Measurements from ENCODE around the gene ISG20L2. TPM values are rescaled to one million over a fixed set of nuclear protein-coding genes. Genes with fewer than 3 reads are reported as not detected.
A peak's percentile ranks its signal among the peaks of the same experiment; 100 is the strongest.

The ISG20L2 gene
- total and polyA plus RNA-seq, 12 donors, result 5.7 to 17.5 (median 13.3) TPM

DNA sequence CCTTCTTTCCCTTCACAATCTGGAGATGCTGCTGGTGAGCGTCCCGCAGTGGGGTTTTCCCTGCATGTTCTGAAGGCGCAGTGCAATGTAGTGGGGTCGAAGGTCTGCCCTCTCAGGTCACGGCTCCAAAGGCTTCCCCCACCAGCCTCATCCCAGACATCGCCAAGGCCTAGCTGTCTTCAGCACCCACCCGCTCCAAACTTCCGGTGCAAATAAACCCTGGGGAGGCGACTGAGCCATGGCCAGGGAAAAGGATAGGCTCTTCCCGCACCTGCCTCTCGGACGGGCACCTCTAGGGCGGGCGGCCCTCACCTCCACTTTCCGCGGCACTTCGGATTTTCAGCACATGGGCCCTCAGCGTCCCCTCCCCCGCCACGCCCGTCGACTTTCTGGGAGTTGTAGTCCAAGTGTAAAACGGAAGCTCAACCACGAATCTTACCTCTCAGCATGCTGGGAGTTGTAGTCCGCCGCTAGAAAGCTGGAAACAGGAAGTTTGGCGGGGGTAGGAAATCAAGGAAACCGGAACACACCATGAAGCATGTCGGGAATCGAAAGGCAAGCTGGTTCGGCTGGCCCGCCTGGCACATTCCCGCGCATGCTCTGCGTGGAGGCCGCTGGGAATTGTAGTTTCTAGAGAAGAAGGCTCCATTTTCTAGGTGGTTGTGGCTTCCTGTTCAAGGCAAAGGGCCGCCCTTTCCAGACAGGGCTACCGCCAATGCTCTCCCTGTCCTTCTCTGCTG is 12.3 kb upstream of the ISG20L2 start, which contains the start of gene MRPL24:
MRPL24 (minus strand) TSS at position 348 of the 740 bp plus-strand sequence. CDS start 2,384 bp downstream, outside the sequence.
- intact Hi-C loops (cut with DNase I), result loop anchor here in 3 of 10 donors (1.0 to 10.0 kb wide), 3 partner anchors 15 to 236 kb away; partner anchors contain the start of genes PRCC (in 2 of the 3) and MEF2D (in 1 of the 3)
- 0% methylated on average over 38 of the region's 38 CpGs for WGBS, 2 donors
- ATAC-seq, result peak; percentile 89 to 97 (median 94)

DNA sequence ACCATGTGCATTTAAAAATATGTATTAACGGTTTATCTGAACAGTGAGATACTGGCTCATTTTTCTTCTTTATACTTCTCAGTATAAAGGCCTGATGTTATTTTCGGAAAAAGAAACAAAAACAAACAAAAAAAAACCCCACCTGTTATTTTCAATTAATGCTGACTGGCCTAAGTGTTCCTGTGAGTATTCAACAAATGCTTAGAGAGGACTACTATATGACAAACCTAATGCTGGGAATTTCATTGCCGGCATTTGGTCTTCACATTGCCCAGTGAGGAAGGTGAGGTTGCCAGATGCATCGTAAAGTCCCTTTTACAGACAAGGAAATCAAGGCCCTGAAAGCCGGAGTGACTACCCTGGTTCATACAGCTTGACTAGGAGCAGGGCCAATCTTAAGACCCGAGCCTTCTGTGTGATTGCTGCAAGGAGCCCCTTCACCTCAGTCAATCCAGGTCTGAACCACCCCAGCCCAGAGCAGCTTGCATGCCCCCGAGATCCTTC is 11.7 kb upstream of the ISG20L2 start:
- TF ChIP-seq, protein P1, sequence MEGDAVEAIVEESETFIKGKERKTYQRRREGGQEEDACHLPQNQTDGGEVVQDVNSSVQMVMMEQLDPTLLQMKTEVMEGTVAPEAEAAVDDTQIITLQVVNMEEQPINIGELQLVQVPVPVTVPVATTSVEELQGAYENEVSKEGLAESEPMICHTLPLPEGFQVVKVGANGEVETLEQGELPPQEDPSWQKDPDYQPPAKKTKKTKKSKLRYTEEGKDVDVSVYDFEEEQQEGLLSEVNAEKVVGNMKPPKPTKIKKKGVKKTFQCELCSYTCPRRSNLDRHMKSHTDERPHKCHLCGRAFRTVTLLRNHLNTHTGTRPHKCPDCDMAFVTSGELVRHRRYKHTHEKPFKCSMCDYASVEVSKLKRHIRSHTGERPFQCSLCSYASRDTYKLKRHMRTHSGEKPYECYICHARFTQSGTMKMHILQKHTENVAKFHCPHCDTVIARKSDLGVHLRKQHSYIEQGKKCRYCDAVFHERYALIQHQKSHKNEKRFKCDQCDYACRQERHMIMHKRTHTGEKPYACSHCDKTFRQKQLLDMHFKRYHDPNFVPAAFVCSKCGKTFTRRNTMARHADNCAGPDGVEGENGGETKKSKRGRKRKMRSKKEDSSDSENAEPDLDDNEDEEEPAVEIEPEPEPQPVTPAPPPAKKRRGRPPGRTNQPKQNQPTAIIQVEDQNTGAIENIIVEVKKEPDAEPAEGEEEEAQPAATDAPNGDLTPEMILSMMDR (IDR thresholded peaks at IDR 0.05), result no peak
- WGBS, 2 donors, result 25 to 28% methylated on average over 7 of the region's 7 CpGs
- Histone ChIP-seq H3K36me3 (peaks cover 0 to 70% (median 41%) of the 10 kb centered on the region in 9 donors), H3K4me3 (peak overlapping the region; percentile 33 to 87 (median 74)), H3K27ac (peak overlapping the region in 9 of 10 donors; percentile 13 to 96 (median 89)), H3K9me3 (no peaks in the 10 kb centered on the region), H3K4me1 (peaks cover 2 to 44% (median 22%) of the 10 kb centered on the region in 9 donors), H3K27me3 (no peaks in the 10 kb centered on the region)
- intact Hi-C loops (cut with DNase I), result loop anchor here in 1 of 10 donors (10.0 kb wide), 1 partner anchor 235 kb away; the partner anchor contains the start of gene MEF2D
- ATAC-seq, result peak in 4 of 8 donors; percentile 5 to 10 (median 8)
- no peak for DNase-seq

More for the DNA sequence above, 12.3 kb upstream of the ISG20L2 start, which contains the start of gene MRPL24:
- H3K9me3 ChIP-seq, result no peaks in the 10 kb centered on the region
- peak within 1 kb of the TSS; percentile 33 to 87 (median 74) for H3K4me3 ChIP-seq
- H3K4me1 ChIP-seq, result peaks cover 4 to 50% (median 28%) of the 10 kb centered on the region in 9 donors
- no peaks in the 10 kb centered on the region for H3K27me3 ChIP-seq
- TF ChIP-seq, protein P1 (IDR thresholded peaks at IDR 0.05), result no peak
- H3K36me3 ChIP-seq, result peaks cover 0 to 65% (median 40%) of the 10 kb centered on the region in 9 donors
- DNase-seq, result peak; percentile 96 to 99
- H3K27ac ChIP-seq, result peak within 1 kb of the TSS; percentile 59 to 96 (median 88)

DNA sequence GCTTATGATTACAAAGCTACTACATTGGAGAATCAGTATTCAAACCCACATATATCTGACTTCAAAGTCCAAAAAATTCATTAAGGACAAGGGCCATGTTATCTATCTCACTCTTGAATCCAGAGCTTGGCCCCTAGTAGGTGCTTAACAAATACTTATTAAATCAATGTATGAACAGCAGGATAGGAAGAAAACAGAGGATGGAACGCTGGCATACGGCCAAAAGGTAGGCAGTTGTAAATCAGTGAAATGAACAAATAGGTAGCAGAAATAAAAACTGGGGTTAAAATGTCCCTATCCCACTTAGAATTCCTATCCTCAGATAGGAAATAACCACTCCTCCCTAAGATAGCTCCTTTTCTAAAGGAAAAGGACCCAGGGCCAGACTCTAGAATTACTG is 10.3 kb upstream of the ISG20L2 start:
- WGBS, 2 donors, result 82% methylated on average over 2 of the region's 2 CpGs
- intact Hi-C loops (cut with DNase I), result loop anchor here in 2 of 10 donors (2.0 to 5.0 kb wide), 2 partner anchors 32 to 33 kb away; no protein-coding TSS in a partner anchor
- no peak for DNase-seq
- peaks cover 0 to 70% (median 36%) of the 10 kb centered on the region in 9 donors for H3K36me3 ChIP-seq
- ATAC-seq, result no peak
- TF ChIP-seq, protein P1 (IDR thresholded peaks at IDR 0.05), result no peak
- H3K4me3 ChIP-seq, result no peak overlapping the region
- no peaks in the 10 kb centered on the region for H3K27me3 ChIP-seq
- no peaks in the 10 kb centered on the region for H3K9me3 ChIP-seq
- no peak overlapping the region for H3K27ac ChIP-seq
- H3K4me1 ChIP-seq, result peaks cover 2 to 31% (median 17%) of the 10 kb centered on the region in 9 donors

DNA sequence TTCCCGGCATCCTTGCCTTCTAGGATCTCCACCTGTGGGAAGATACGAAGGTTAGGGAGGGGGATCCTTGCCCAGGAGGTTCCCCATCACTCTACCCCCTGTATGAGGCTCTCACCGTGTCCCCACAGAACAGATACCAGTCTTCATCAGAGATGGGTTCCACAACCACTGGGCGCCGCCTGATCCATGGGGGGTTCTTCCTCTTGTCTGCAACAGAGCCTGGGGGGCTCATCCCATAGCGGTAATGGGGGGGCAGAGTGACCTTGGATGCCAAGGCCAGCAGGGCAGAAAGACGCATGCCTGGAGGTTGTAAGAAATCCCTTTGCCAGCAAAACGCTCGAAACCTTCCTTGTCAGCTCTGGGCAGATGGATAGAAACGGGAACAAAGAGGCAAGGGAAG is 9.8 kb upstream of the ISG20L2 start:
- no peak overlapping the region for H3K27ac ChIP-seq
- H3K27me3 ChIP-seq, result no peaks in the 10 kb centered on the region
- H3K9me3 ChIP-seq, result no peaks in the 10 kb centered on the region
- TF ChIP-seq, protein P1 (IDR thresholded peaks at IDR 0.05), result no peak
- intact Hi-C loops (cut with DNase I), result loop anchor here in 2 of 10 donors (2.0 to 5.0 kb wide), 2 partner anchors 32 to 34 kb away; no protein-coding TSS in a partner anchor
- peaks cover 0 to 70% (median 31%) of the 10 kb centered on the region in 9 donors for H3K36me3 ChIP-seq
- WGBS, 2 donors, result 88 to 91% methylated on average over 10 of the region's 10 CpGs
- ATAC-seq, result no peak
- peaks cover 2 to 30% (median 17%) of the 10 kb centered on the region in 9 donors for H3K4me1 ChIP-seq
- DNase-seq, result no peak
- H3K4me3 ChIP-seq, result no peak overlapping the region
